ENCODE data around the gene NPFF. TPM values are rescaled to one million over a fixed set of nuclear protein-coding genes. Genes with fewer than 3 reads are reported as not detected.

The NPFF gene
- total and polyA plus RNA-seq, 2 of the 13 experiments (the other 11 are each of a cell fraction or from before 2014, with no cell fraction given) = not detected

GRCh38 chr12:53538209-53538689 is 31.0 kb upstream of the NPFF start (continued):
- peak; percentile 83 for TF ChIP-seq PAXIP1 (CRISPR knock-in tag; conservative IDR thresholded peaks at IDR 0.05)
- TF ChIP-seq LCORL (IDR thresholded peaks at IDR 0.05) = no peak
- TF ChIP-seq LCORL (CRISPR knock-in tag; IDR thresholded peaks at IDR 0.05) = 0 out of 2 replicates have a peak, but pooled peaks have one; percentile 41
- TF ChIP-seq ASH2L (IDR thresholded peaks at IDR 0.05; ENCODE audit: insufficient read length, low read depth, low read length) = peak; percentile 89
- no peak for TF ChIP-seq IRF9 (CRISPR knock-in tag; IDR thresholded peaks at IDR 0.05; ENCODE audit: borderline replicate concordance)
- no peak for TF ChIP-seq ZNF280B (CRISPR knock-in tag; IDR thresholded peaks at IDR 0.05; ENCODE audit: borderline replicate concordance)
- no peak for TF ChIP-seq ZNF576 (CRISPR knock-in tag; IDR thresholded peaks at IDR 0.05)
- TF ChIP-seq PHF5A (CRISPR knock-in tag; IDR thresholded peaks at IDR 0.05; ENCODE audit: low read depth, unreplicated experiment) = peak; percentile 38
- TF ChIP-seq FOXA3 (CRISPR knock-in tag; IDR thresholded peaks at IDR 0.05) = peak; percentile 89
- TF ChIP-seq LRRFIP1 (CRISPR knock-in tag; conservative IDR thresholded peaks at IDR 0.05) = 0 out of 2 replicates have a peak, but pooled peaks have one; percentile 34
- no peak for TF ChIP-seq JUND (CRISPR knock-in tag; IDR thresholded peaks at IDR 0.05)
- TF ChIP-seq ZNF678 (CRISPR knock-in tag; IDR thresholded peaks at IDR 0.05) = no peak
- TF ChIP-seq CREM (IDR thresholded peaks at IDR 0.05) = peak; percentile 81
- TF ChIP-seq CREM (CRISPR knock-in tag; IDR thresholded peaks at IDR 0.05) = no peak
- no peak for TF ChIP-seq ZNF235 (CRISPR knock-in tag; IDR thresholded peaks at IDR 0.05; ENCODE audit: borderline replicate concordance)
- TF ChIP-seq SATB2 (CRISPR knock-in tag; IDR thresholded peaks at IDR 0.05) = 0 out of 2 replicates have a peak, but pooled peaks have one; percentile 21
- TF ChIP-seq SIX4 (CRISPR knock-in tag; IDR thresholded peaks at IDR 0.05) = peak; percentile 78
- TF ChIP-seq GMEB2 (CRISPR knock-in tag; IDR thresholded peaks at IDR 0.05; ENCODE audit: low read depth) = 0 out of 2 replicates have a peak, but pooled peaks have one; percentile 23
- TF ChIP-seq CBFB (CRISPR knock-in tag; IDR thresholded peaks at IDR 0.05) = 0 out of 2 replicates have a peak, but pooled peaks have one; percentile 28
